GM19043 (cell line): ENCODE data around the gene EGFL7.

ENCODE experiments used
- ATAC-seq: cut with Tn5 transposase; IDR thresholded peaks from one replicate; pipeline ENCODE4 v1.9.1; 2021; ENCODE audit warnings: low read depth; ENCODE audit not compliant: unreplicated experiment

EGFL7 gene

GRCh38 chr9:136643596-136644342, 18.9 kb upstream of the EGFL7 start:
- no peak for ATAC-seq

- ATAC-seq: no peak
These were observed 18.4 kb upstream of the EGFL7 start for GRCh38 chr9:136644343-136644592.

- no peak for ATAC-seq
These were observed 17.9 kb upstream of the EGFL7 start for GRCh38 chr9:136644593-136645351.

GRCh38 chr9:136645352-136645902, 17.3 kb upstream of the EGFL7 start:
- no peak for ATAC-seq

GRCh38 chr9:136645903-136646754, 16.6 kb upstream of the EGFL7 start:
- ATAC-seq: no peak

- no peak for ATAC-seq
These were observed 15.6 kb upstream of the EGFL7 start for GRCh38 chr9:136646827-136647711.

GRCh38 chr9:136648751-136649150, 14.0 kb upstream of the EGFL7 start:
- ATAC-seq: no peak

- ATAC-seq: no peak
These were observed 12.7 kb upstream of the EGFL7 start for GRCh38 chr9:136650021-136650420.

GRCh38 chr9:136650648-136651047, 12.1 kb upstream of the EGFL7 start:
- no peak for ATAC-seq

GRCh38 chr9:136651860-136652259, 10.9 kb upstream of the EGFL7 start:
- no peak for ATAC-seq

- ATAC-seq: no peak
These were observed 9.2 kb upstream of the EGFL7 start for GRCh38 chr9:136653323-136654079.

GRCh38 chr9:136654820-136655535, 7.7 kb upstream of the EGFL7 start:
- no peak for ATAC-seq

- ATAC-seq: no peak
These were observed 7.1 kb upstream of the EGFL7 start for GRCh38 chr9:136655536-136656182.

- no peak for ATAC-seq
These were observed 6.5 kb upstream of the EGFL7 start for GRCh38 chr9:136656183-136656738.

GRCh38 chr9:136656795-136657611, 5.7 kb upstream of the EGFL7 start:
- no peak for ATAC-seq

- ATAC-seq: no peak
These were observed 4.5 kb upstream of the EGFL7 start for GRCh38 chr9:136657974-136658848.
